ENCODE results near the gene OR6K2.

The OR6K2 gene

GRCh38 chr1:158685085-158685484 lies 15.4 kb downstream of the OR6K2 start:
- no peak for DNase-seq (ENCODE audit: low read depth in 3 of 3)

- DNase-seq (ENCODE audit: low read depth in 3 of 3), result no peak
Observed at GRCh38 chr1:158681606-158682005, 18.8 kb downstream of the OR6K2 start.

GRCh38 chr1:158679289-158679688 lies 21.2 kb downstream of the OR6K2 start:
- no peak for DNase-seq (ENCODE audit: low read depth in 3 of 3)

- no peak for DNase-seq (ENCODE audit: low read depth in 3 of 3)
Observed at GRCh38 chr1:158675563-158676323, 24.7 kb downstream of the OR6K2 start.

GRCh38 chr1:158674302-158674701 lies 26.1 kb downstream of the OR6K2 start:
- no peak for DNase-seq (ENCODE audit: low read depth in 3 of 3)

GRCh38 chr1:158666037-158666436 lies 34.4 kb downstream of the OR6K2 start:
- DNase-seq (ENCODE audit: low read depth in 3 of 3), result no peak

GRCh38 chr1:158654571-158654970 lies 45.9 kb downstream of the OR6K2 start:
- no peak for DNase-seq (ENCODE audit: low read depth in 3 of 3)

- no peak for DNase-seq (ENCODE audit: low read depth in 3 of 3)
Observed at GRCh38 chr1:158654086-158654485, 46.4 kb downstream of the OR6K2 start.

- no peak for DNase-seq (ENCODE audit: low read depth in 3 of 3)
Observed at GRCh38 chr1:158652721-158653334, 47.6 kb downstream of the OR6K2 start.
